Measurements from ENCODE around the gene FBXW11. TPM values are rescaled to one million over a fixed set of nuclear protein-coding genes. Genes with fewer than 3 reads are reported as not detected.

Gene FBXW11
- total and polyA plus RNA-seq, 10 of the 15 experiments (the other 5 are each of a cell fraction or from before 2014, with no cell fraction given) = 4.3 to 61.5 (median 40.0) TPM

GRCh38 chr5:171939951-171940350, 66.5 kb downstream of the FBXW11 start:
- DNase-seq (ENCODE audit: low read depth, low spot score) (no peak), ATAC-seq (no peak), FAIRE-seq (no peak)
- Histone ChIP-seq H3K27ac (ENCODE audit: control insufficient read depth, insufficient read depth) (no peak overlapping the region), H3K79me2 (ENCODE audit: control insufficient read depth, insufficient read depth, low read length) (peaks cover 41% of the 10 kb centered on the region), H3K4me1 (ENCODE audit: control insufficient read depth, insufficient read depth, low read length) (peaks cover 6% of the 10 kb centered on the region; the same call in 1 of the 2 replicates), H4K20me1 (ENCODE audit: control insufficient read depth, insufficient read depth) (no peaks in the 10 kb centered on the region), H3K9ac (ENCODE audit: control insufficient read depth, insufficient read depth, low read length) (no peak overlapping the region), H3K27me3 (replicated peaks in 1 of 2; ENCODE audit: control insufficient read depth in 2 of 2, insufficient read depth in 2 of 2, low read length in 1 of 2) (no peaks in the 10 kb centered on the region), H3K9me3 (replicated peaks; ENCODE audit: control insufficient read depth, insufficient read depth, low read length) (no peaks in the 10 kb centered on the region; the same call in 2 of the 3 replicates), H3K36me3 (ENCODE audit: control insufficient read depth in 2 of 2, insufficient read depth in 2 of 2, low read length in 1 of 2) (peaks cover 0 to 2% of the 10 kb centered on the region in 2 experiments; a peak in 1 of 4 replicates), H2AFZ (ENCODE audit: control insufficient read depth, low read depth, low read length) (no peak overlapping the region), H3K4me3 (no peak overlapping the region), H3K4me2 (ENCODE audit: control insufficient read depth, insufficient read depth) (no peak overlapping the region)
- in situ Hi-C loops (cut with MboI) = no loop called here
- 92% methylated on average over 3 of the region's 3 CpGs for WGBS (ENCODE audit: insufficient coverage, insufficient replicate concordance, low lambda C conversion rate, missing lambda C conversion rate)
- intact Hi-C loops (cut with micrococcal nuclease; ENCODE audit: unreplicated experiment) = no loop called here
- no TSS peak for BruUV-seq (replicated peaks)
- ChIA-PET POLR2A (no interaction called here), SMC1A (ENCODE audit: uncharacterized antibody, unreplicated experiment) (interaction anchor here (1.0 to 1.2 kb wide), 2 partner anchors 11 to 28 kb away, joined by 3 read pairs; no protein-coding TSS in a partner anchor), CTCF (interaction anchor here (1.5 kb wide), 1 partner anchor 28 kb away, joined by 7 read pairs; no protein-coding TSS in a partner anchor), RAD21 (ENCODE audit: unreplicated experiment) (no interaction called here)
- TF ChIP-seq ZBTB33 (IDR thresholded peaks at IDR 0.05) = no peak
- no peak for TF ChIP-seq CHD4 (IDR thresholded peaks at IDR 0.05)
- no peak for TF ChIP-seq IRF3 (IDR thresholded peaks at IDR 0.05)
- no peak for TF ChIP-seq TBL1XR1 (IDR thresholded peaks at IDR 0.05; ENCODE audit: low read depth, low read length)
- TF ChIP-seq CBX3 (IDR thresholded peaks at IDR 0.05; ENCODE audit: borderline replicate concordance, low read depth) = no peak
- TF ChIP-seq YBX1 (IDR thresholded peaks at IDR 0.05) = no peak
- no peak for TF ChIP-seq SMAD5 (IDR thresholded peaks at IDR 0.05; ENCODE audit: low read depth)
- TF ChIP-seq PRDM15 (CRISPR knock-in tag; IDR thresholded peaks at IDR 0.05) = no peak
- no peak for TF ChIP-seq SIX5 (IDR thresholded peaks at IDR 0.05; ENCODE audit: low read depth, low read length, severe bottlenecking)
- TF ChIP-seq ETV6 (conservative IDR thresholded peaks at IDR 0.05 in 1 of 2, IDR thresholded peaks at IDR 0.05 in 1 of 2; ENCODE audit: borderline replicate concordance in 1 of 2, low read depth in 1 of 2) = no peak
- no peak for TF ChIP-seq YY1 (IDR thresholded peaks at IDR 0.05; ENCODE audit: low read depth, low read length)
- no peak for TF ChIP-seq MLLT1 (IDR thresholded peaks at IDR 0.05)
